Measurements from ENCODE around the gene CTSO.

The CTSO gene

GRCh38 chr4:155961575-155961974, 7.9 kb upstream of the CTSO start:
- H3K4me1 ChIP-seq (ENCODE audit: control insufficient read depth in 2 of 2, insufficient read depth in 1 of 2, low read depth in 1 of 2, low read length in 2 of 2), result no peaks in the 10 kb centered on the region
- no peak overlapping the region for H3K14ac ChIP-seq (ENCODE audit: low read length)
- no peak overlapping the region for H3K23ac ChIP-seq (ENCODE audit: low read depth, low read length, poor library complexity)
- no peak overlapping the region for H3K9ac ChIP-seq (ENCODE audit: low read depth, low read length, poor library complexity)
- no peak overlapping the region for H4K8ac ChIP-seq (ENCODE audit: low read depth, low read length)
- no peak overlapping the region for H2AFZ ChIP-seq (ENCODE audit: low read length)
- H3K79me1 ChIP-seq (ENCODE audit: low read depth, low read length), result no peaks in the 10 kb centered on the region
- no CpG with 5 or more reads among the region's 4 CpGs for WGBS, 2 donors (ENCODE audit: extremely low coverage in 2 of 2, insufficient read length in 2 of 2, insufficient replicate concordance in 1 of 2)
- H3K27ac ChIP-seq (replicated peaks; ENCODE audit: low read length), result no peak overlapping the region
- no peak overlapping the region for H2BK120ac ChIP-seq (ENCODE audit: low read depth, low read length)
- H3K18ac ChIP-seq (ENCODE audit: low read length), result no peak overlapping the region
- H3K4ac ChIP-seq (ENCODE audit: low read length), result no peak overlapping the region
- no peak overlapping the region for H3K4me2 ChIP-seq (ENCODE audit: insufficient read depth, low read length, poor library complexity, severe bottlenecking)
- no peak overlapping the region for H4K91ac ChIP-seq (ENCODE audit: low read depth, low read length, poor library complexity)
- H2BK15ac ChIP-seq (ENCODE audit: low read length), result no peak overlapping the region
- H3K36me3 ChIP-seq (replicated peaks in 1 of 2; ENCODE audit: control insufficient read depth in 2 of 2, insufficient read depth in 2 of 2, low read length in 2 of 2), result no peaks in the 10 kb centered on the region
- no peaks in the 10 kb centered on the region for H3K27me3 ChIP-seq (ENCODE audit: control insufficient read depth in 3 of 3, insufficient read depth in 3 of 3, low read depth in 1 of 3, low read length in 3 of 3)
- H2BK12ac ChIP-seq (ENCODE audit: low read length), result no peak overlapping the region
- no peak overlapping the region for H3K4me3 ChIP-seq (ENCODE audit: low read length in 2 of 2)
- H2BK5ac ChIP-seq (ENCODE audit: low read length), result no peak overlapping the region
- no peak overlapping the region for H2AK5ac ChIP-seq (ENCODE audit: low read depth, low read length)
- no peaks in the 10 kb centered on the region for H3K9me3 ChIP-seq (replicated peaks in 1 of 2; ENCODE audit: control insufficient read depth in 2 of 2, insufficient read depth in 1 of 2, low read depth in 1 of 2, low read length in 2 of 2)
- no peak for DNase-seq (ENCODE audit: low spot score)

GRCh38 chr4:155960522-155960921, 6.9 kb upstream of the CTSO start:
- H2AFZ ChIP-seq (ENCODE audit: low read length), result no peak overlapping the region
- no peak overlapping the region for H3K9ac ChIP-seq (ENCODE audit: low read depth, low read length, poor library complexity)
- no peak overlapping the region for H2BK120ac ChIP-seq (ENCODE audit: low read depth, low read length)
- no peak overlapping the region for H3K4me2 ChIP-seq (ENCODE audit: insufficient read depth, low read length, poor library complexity, severe bottlenecking)
- no peak for DNase-seq (ENCODE audit: low spot score)
- no peak overlapping the region for H2BK5ac ChIP-seq (ENCODE audit: low read length)
- no peak overlapping the region for H3K23ac ChIP-seq (ENCODE audit: low read depth, low read length, poor library complexity)
- no peak overlapping the region for H4K8ac ChIP-seq (ENCODE audit: low read depth, low read length)
- no peak overlapping the region for H2BK15ac ChIP-seq (ENCODE audit: low read length)
- no peaks in the 10 kb centered on the region for H3K79me1 ChIP-seq (ENCODE audit: low read depth, low read length)
- no peaks in the 10 kb centered on the region for H3K27me3 ChIP-seq (ENCODE audit: control insufficient read depth in 3 of 3, insufficient read depth in 3 of 3, low read depth in 1 of 3, low read length in 3 of 3)
- no CpG with 5 or more reads among the region's 5 CpGs for whole genome bisulfite sequencing, 2 donors (ENCODE audit: extremely low coverage in 2 of 2, insufficient read length in 2 of 2, insufficient replicate concordance in 1 of 2)
- no peak overlapping the region for H3K14ac ChIP-seq (ENCODE audit: low read length)
- no peak overlapping the region for H3K18ac ChIP-seq (ENCODE audit: low read length)
- no peaks in the 10 kb centered on the region for H3K36me3 ChIP-seq (replicated peaks in 1 of 2; ENCODE audit: control insufficient read depth in 2 of 2, insufficient read depth in 2 of 2, low read length in 2 of 2)
- no peak overlapping the region for H2AK5ac ChIP-seq (ENCODE audit: low read depth, low read length)
- H4K91ac ChIP-seq (ENCODE audit: low read depth, low read length, poor library complexity), result no peak overlapping the region
- H3K4ac ChIP-seq (ENCODE audit: low read length), result no peak overlapping the region
- H3K27ac ChIP-seq (replicated peaks; ENCODE audit: low read length), result no peak overlapping the region
- H3K4me3 ChIP-seq (ENCODE audit: low read length in 2 of 2), result no peak overlapping the region
- H2BK12ac ChIP-seq (ENCODE audit: low read length), result no peak overlapping the region
- H3K9me3 ChIP-seq (replicated peaks in 1 of 2; ENCODE audit: control insufficient read depth in 2 of 2, insufficient read depth in 1 of 2, low read depth in 1 of 2, low read length in 2 of 2), result no peaks in the 10 kb centered on the region
- H3K4me1 ChIP-seq (ENCODE audit: control insufficient read depth in 2 of 2, insufficient read depth in 1 of 2, low read depth in 1 of 2, low read length in 2 of 2), result no peaks in the 10 kb centered on the region

GRCh38 chr4:155959417-155959816, 5.8 kb upstream of the CTSO start:
- no peak for DNase-seq (ENCODE audit: low spot score)
- H3K27me3 ChIP-seq (ENCODE audit: control insufficient read depth in 3 of 3, insufficient read depth in 3 of 3, low read depth in 1 of 3, low read length in 3 of 3), result no peaks in the 10 kb centered on the region
- H2BK120ac ChIP-seq (ENCODE audit: low read depth, low read length), result no peak overlapping the region
- H2AFZ ChIP-seq (ENCODE audit: low read length), result no peak overlapping the region
- H2AK5ac ChIP-seq (ENCODE audit: low read depth, low read length), result no peak overlapping the region
- H2BK15ac ChIP-seq (ENCODE audit: low read length), result no peak overlapping the region
- H3K4me1 ChIP-seq (ENCODE audit: control insufficient read depth in 2 of 2, insufficient read depth in 1 of 2, low read depth in 1 of 2, low read length in 2 of 2), result no peaks in the 10 kb centered on the region
- no peak overlapping the region for H2BK5ac ChIP-seq (ENCODE audit: low read length)
- no peak overlapping the region for H3K9ac ChIP-seq (ENCODE audit: low read depth, low read length, poor library complexity)
- H3K4me2 ChIP-seq (ENCODE audit: insufficient read depth, low read length, poor library complexity, severe bottlenecking), result no peak overlapping the region
- H3K27ac ChIP-seq (replicated peaks; ENCODE audit: low read length), result no peak overlapping the region
- peak overlapping the region; percentile 15 for H3K18ac ChIP-seq (ENCODE audit: low read length)
- H3K4ac ChIP-seq (ENCODE audit: low read length), result no peak overlapping the region
- H3K23ac ChIP-seq (ENCODE audit: low read depth, low read length, poor library complexity), result no peak overlapping the region
- no peak overlapping the region for H4K8ac ChIP-seq (ENCODE audit: low read depth, low read length)
- H3K14ac ChIP-seq (ENCODE audit: low read length), result no peak overlapping the region
- no peak overlapping the region for H4K91ac ChIP-seq (ENCODE audit: low read depth, low read length, poor library complexity)
- H2BK12ac ChIP-seq (ENCODE audit: low read length), result no peak overlapping the region
- no peaks in the 10 kb centered on the region for H3K36me3 ChIP-seq (replicated peaks in 1 of 2; ENCODE audit: control insufficient read depth in 2 of 2, insufficient read depth in 2 of 2, low read length in 2 of 2)
- H3K79me1 ChIP-seq (ENCODE audit: low read depth, low read length), result no peaks in the 10 kb centered on the region
- H3K9me3 ChIP-seq (replicated peaks in 1 of 2; ENCODE audit: control insufficient read depth in 2 of 2, insufficient read depth in 1 of 2, low read depth in 1 of 2, low read length in 2 of 2), result no peaks in the 10 kb centered on the region
- WGBS, 2 donors (ENCODE audit: extremely low coverage in 2 of 2, insufficient read length in 2 of 2, insufficient replicate concordance in 1 of 2), result no CpG with 5 or more reads among the region's 4 CpGs
- no peak overlapping the region for H3K4me3 ChIP-seq (ENCODE audit: low read length in 2 of 2)

DNA sequence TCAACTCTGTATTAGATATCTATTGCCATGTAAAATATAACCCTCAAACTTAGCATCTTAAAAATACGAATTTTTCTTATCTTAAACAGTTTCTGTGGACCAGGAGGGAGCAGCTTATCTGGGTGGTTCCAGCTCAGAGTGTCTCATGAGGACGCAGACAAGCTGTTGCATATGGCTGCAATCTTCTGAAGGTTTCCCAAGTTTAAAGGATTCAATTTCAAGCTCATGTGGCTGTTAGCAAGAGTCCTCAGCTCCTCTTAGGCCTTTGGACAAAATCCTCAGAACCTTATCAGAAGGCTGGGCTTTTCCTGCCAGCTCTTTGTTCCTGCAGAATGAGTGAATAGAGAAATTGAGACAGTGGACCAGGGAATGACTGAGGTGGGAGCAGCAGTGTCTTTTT, 2.8 kb upstream of the CTSO start:
- no peak for DNase-seq (ENCODE audit: low spot score)
- H3K4me2 ChIP-seq (ENCODE audit: insufficient read depth, low read length, poor library complexity, severe bottlenecking), result no peak overlapping the region
- no peak overlapping the region for H3K4ac ChIP-seq (ENCODE audit: low read length)
- no peak overlapping the region for H2BK120ac ChIP-seq (ENCODE audit: low read depth, low read length)
- H3K9me3 ChIP-seq (replicated peaks in 1 of 2; ENCODE audit: control insufficient read depth in 2 of 2, insufficient read depth in 1 of 2, low read depth in 1 of 2, low read length in 2 of 2), result no peaks in the 10 kb centered on the region
- no peaks in the 10 kb centered on the region for H3K27me3 ChIP-seq (ENCODE audit: control insufficient read depth in 3 of 3, insufficient read depth in 3 of 3, low read depth in 1 of 3, low read length in 3 of 3)
- no peak overlapping the region for H2BK5ac ChIP-seq (ENCODE audit: low read length)
- no peaks in the 10 kb centered on the region for H3K36me3 ChIP-seq (replicated peaks in 1 of 2; ENCODE audit: control insufficient read depth in 2 of 2, insufficient read depth in 2 of 2, low read length in 2 of 2)
- no peak overlapping the region for H3K14ac ChIP-seq (ENCODE audit: low read length)
- H4K91ac ChIP-seq (ENCODE audit: low read depth, low read length, poor library complexity), result no peak overlapping the region
- H3K18ac ChIP-seq (ENCODE audit: low read length), result no peak overlapping the region
- H2AFZ ChIP-seq (ENCODE audit: low read length), result no peak overlapping the region
- no peak overlapping the region for H2AK5ac ChIP-seq (ENCODE audit: low read depth, low read length)
- no peaks in the 10 kb centered on the region for H3K4me1 ChIP-seq (ENCODE audit: control insufficient read depth in 2 of 2, insufficient read depth in 1 of 2, low read depth in 1 of 2, low read length in 2 of 2)
- H2BK15ac ChIP-seq (ENCODE audit: low read length), result no peak overlapping the region
- no peaks in the 10 kb centered on the region for H3K79me1 ChIP-seq (ENCODE audit: low read depth, low read length)
- H3K4me3 ChIP-seq (ENCODE audit: low read length in 2 of 2), result no peak overlapping the region
- WGBS, 2 donors (ENCODE audit: extremely low coverage in 2 of 2, insufficient read length in 2 of 2, insufficient replicate concordance in 1 of 2), result no CpG with 5 or more reads among the region's 2 CpGs
- H4K8ac ChIP-seq (ENCODE audit: low read depth, low read length), result no peak overlapping the region
- no peak overlapping the region for H3K23ac ChIP-seq (ENCODE audit: low read depth, low read length, poor library complexity)
- no peak overlapping the region for H3K9ac ChIP-seq (ENCODE audit: low read depth, low read length, poor library complexity)
- no peak overlapping the region for H2BK12ac ChIP-seq (ENCODE audit: low read length)
- H3K27ac ChIP-seq (replicated peaks; ENCODE audit: low read length), result no peak overlapping the region
